ENCODE measurements around the gene PTGES3L. TPM values are rescaled to one million over a fixed set of nuclear protein-coding genes. Genes with fewer than 3 reads are reported as not detected.
"Not testable (repeated sequence)": the region's sequence is repeated elsewhere in the genome, so short reads cannot be mapped to it uniquely, and the experiment has no call there.

Gene PTGES3L
- total and polyA plus RNA-seq, 4 donors: 2.5 to 6.6 (median 4.4) TPM

DNA sequence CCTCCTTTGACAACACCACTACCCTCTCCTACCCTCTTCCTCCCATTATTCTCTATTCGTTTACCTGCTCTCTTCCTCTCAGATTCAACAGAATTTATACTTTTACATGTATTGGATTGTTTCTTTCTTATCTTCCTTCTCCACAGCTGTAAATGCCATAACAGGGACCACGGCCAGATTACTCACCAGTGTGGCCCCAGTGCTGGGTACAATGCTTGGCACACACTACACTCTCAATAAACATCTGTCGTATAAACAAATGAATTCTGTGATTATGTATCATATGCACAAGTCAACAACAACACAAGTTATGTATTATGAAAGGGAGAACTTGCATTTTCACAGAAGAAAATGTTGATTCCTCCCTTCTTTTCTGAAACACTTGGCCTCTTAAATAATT lies 35.7 kb downstream of the PTGES3L start:
- Histone ChIP-seq H3K4me1 (ENCODE audit: control insufficient read depth in 1 of 2, insufficient read depth in 2 of 2, low read length in 2 of 2) (peaks cover 3% of the 10 kb centered on the region in 2 donors), H3K27ac (ENCODE audit: low read depth in 1 of 2, low read length in 2 of 2) (peak overlapping the region in 1 of 2 donors; percentile 28), H3K9me3 (ENCODE audit: control insufficient read depth, low read length) (no peaks in the 10 kb centered on the region), H3K4me3 (ENCODE audit: low read length in 2 of 2) (no peak overlapping the region), H3K27me3 (ENCODE audit: control insufficient read depth in 1 of 2, insufficient read depth in 2 of 2, low read length in 1 of 2) (no peaks in the 10 kb centered on the region), H3K36me3 (ENCODE audit: control insufficient read depth in 1 of 2, insufficient read depth in 2 of 2, low read length in 1 of 2) (no peaks in the 10 kb centered on the region)
- DNase-seq (no peak), ATAC-seq (ENCODE audit: low FRiP score) (no peak)
- WGBS, 2 donors: 12 to 17% methylated on average over 3 of the region's 3 CpGs
- intact Hi-C loops (cut with DNase I): no loop called here

- H3K27me3 ChIP-seq (ENCODE audit: control insufficient read depth in 1 of 2, insufficient read depth in 2 of 2, low read length in 1 of 2): no peaks in the 10 kb centered on the region
- H3K27ac ChIP-seq (ENCODE audit: low read depth in 1 of 2, low read length in 2 of 2): no peak overlapping the region
- H3K4me3 ChIP-seq (ENCODE audit: low read length in 2 of 2): no peak overlapping the region
- ATAC-seq (ENCODE audit: low FRiP score): peak; percentile 66
- no peaks in the 10 kb centered on the region for H3K9me3 ChIP-seq (ENCODE audit: control insufficient read depth, low read length)
- peak in 1 of 2 donors; percentile 52 for DNase-seq
- WGBS, 2 donors: 29 to 30% methylated on average over 9 of the region's 9 CpGs
- intact Hi-C loops (cut with DNase I): loop anchor here (2.0 to 10.0 kb wide), 2 partner anchors 95 to 213 kb away; no protein-coding TSS in a partner anchor
- H3K4me1 ChIP-seq (ENCODE audit: control insufficient read depth in 1 of 2, insufficient read depth in 2 of 2, low read length in 2 of 2): no peaks in the 10 kb centered on the region
- H3K36me3 ChIP-seq (ENCODE audit: control insufficient read depth in 1 of 2, insufficient read depth in 2 of 2, low read length in 1 of 2): no peaks in the 10 kb centered on the region
Measured at GRCh38 chr17:42937712-42938596, 41.9 kb downstream of the PTGES3L start.

- Histone ChIP-seq H3K36me3 (ENCODE audit: control insufficient read depth in 1 of 2, insufficient read depth in 2 of 2, low read length in 1 of 2) (no peaks in the 10 kb centered on the region), H3K4me3 (ENCODE audit: low read length in 2 of 2) (no peak overlapping the region), H3K27ac (ENCODE audit: low read depth in 1 of 2, low read length in 2 of 2) (no peak overlapping the region), H3K4me1 (ENCODE audit: control insufficient read depth in 1 of 2, insufficient read depth in 2 of 2, low read length in 2 of 2) (no peaks in the 10 kb centered on the region), H3K9me3 (ENCODE audit: control insufficient read depth, low read length) (no peaks in the 10 kb centered on the region), H3K27me3 (ENCODE audit: control insufficient read depth in 1 of 2, insufficient read depth in 2 of 2, low read length in 1 of 2) (no peaks in the 10 kb centered on the region)
- WGBS, 2 donors: 71 to 83% methylated on average over 1 of the region's 1 CpG
- intact Hi-C loops (cut with DNase I): loop anchor here in 1 of 2 donors (2.0 kb wide), 1 partner anchor 87 kb away; no protein-coding TSS in a partner anchor
- no peak for DNase-seq
- no peak for ATAC-seq (ENCODE audit: low FRiP score)
Measured at GRCh38 chr17:42929497-42929844, 50.4 kb downstream of the PTGES3L start.

DNA sequence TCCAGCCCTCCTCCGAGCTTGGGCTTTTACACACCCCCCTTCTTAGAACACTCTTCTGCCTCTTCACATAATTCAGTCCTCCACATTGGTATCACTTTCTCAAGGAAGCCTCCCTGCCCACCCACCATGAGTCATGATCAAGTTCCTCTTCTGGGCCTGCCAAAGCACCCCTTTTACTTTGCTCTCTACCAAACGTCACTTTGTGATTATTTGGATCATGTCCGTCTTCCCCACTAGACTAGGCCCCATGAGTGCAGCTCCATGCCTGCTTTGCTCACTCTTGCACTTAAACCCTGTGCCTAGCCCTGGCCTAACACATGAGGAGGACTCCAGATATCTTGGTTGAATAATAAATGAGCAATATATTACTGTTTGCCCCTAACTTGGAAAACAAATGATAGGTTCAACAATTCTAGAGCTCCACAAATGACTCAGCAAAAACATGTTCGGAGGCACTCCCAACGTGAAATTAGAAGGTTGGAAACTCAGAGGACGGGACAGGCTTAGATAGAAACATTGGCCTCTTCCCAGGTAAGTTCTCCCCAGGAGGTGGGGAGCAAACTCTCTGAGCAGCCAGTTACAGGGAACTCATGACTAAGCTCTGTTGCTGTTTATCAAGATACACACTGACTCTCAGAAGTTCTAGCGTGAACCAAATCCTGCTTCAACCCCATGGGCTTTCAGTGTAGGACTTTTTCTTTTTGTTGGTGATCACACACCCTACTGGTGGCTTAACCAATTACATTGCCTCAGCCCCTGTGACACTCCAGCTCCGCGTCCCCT lies 51.0 kb downstream of the PTGES3L start:
- Histone ChIP-seq H3K9me3 (ENCODE audit: control insufficient read depth, low read length) (no peaks in the 10 kb centered on the region), H3K4me1 (ENCODE audit: control insufficient read depth in 1 of 2, insufficient read depth in 2 of 2, low read length in 2 of 2) (no peaks in the 10 kb centered on the region), H3K27me3 (ENCODE audit: control insufficient read depth in 1 of 2, insufficient read depth in 2 of 2, low read length in 1 of 2) (no peaks in the 10 kb centered on the region), H3K27ac (ENCODE audit: low read depth in 1 of 2, low read length in 2 of 2) (peak overlapping the region; percentile 0 to 58), H3K4me3 (ENCODE audit: low read length in 2 of 2) (no peak overlapping the region), H3K36me3 (ENCODE audit: control insufficient read depth in 1 of 2, insufficient read depth in 2 of 2, low read length in 1 of 2) (no peaks in the 10 kb centered on the region)
- ATAC-seq (ENCODE audit: low FRiP score) (peak; percentile 92), DNase-seq (peak in 1 of 2 donors; percentile 59)
- intact Hi-C loops (cut with DNase I): loop anchor here in 1 of 2 donors (2.0 kb wide), 1 partner anchor 86 kb away; no protein-coding TSS in a partner anchor
- 18 to 23% methylated on average over 9 of the region's 9 CpGs for WGBS, 2 donors

DNA sequence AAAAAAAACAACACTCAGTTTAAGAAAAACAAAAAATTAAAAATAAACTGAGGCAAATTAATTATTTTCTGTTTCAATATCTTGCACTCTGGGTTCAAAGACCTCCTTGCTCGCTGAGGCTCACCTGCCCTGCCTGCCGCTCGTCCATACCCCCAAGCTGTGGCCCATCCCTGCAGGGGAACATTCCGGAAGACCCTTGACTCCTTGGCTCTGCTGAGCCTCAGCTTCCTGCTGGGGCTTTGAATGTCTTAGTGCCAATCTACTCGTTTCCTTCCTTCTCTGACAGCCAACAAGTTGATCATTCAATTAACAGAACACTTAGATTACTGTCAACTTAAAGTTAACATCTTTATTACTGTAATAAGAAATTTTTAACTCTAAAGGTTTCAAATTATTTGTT lies 55.0 kb downstream of the PTGES3L start:
- 81 to 88% methylated on average over 5 of the region's 5 CpGs for WGBS, 2 donors
- Histone ChIP-seq H3K4me1 (ENCODE audit: control insufficient read depth in 1 of 2, insufficient read depth in 2 of 2, low read length in 2 of 2) (peaks cover 2 to 3% of the 10 kb centered on the region in 2 donors), H3K27ac (ENCODE audit: low read depth in 1 of 2, low read length in 2 of 2) (no peak overlapping the region), H3K36me3 (ENCODE audit: control insufficient read depth in 1 of 2, insufficient read depth in 2 of 2, low read length in 1 of 2) (no peaks in the 10 kb centered on the region), H3K9me3 (ENCODE audit: control insufficient read depth, low read length) (no peaks in the 10 kb centered on the region), H3K27me3 (ENCODE audit: control insufficient read depth in 1 of 2, insufficient read depth in 2 of 2, low read length in 1 of 2) (no peaks in the 10 kb centered on the region), H3K4me3 (ENCODE audit: low read length in 2 of 2) (no peak overlapping the region)
- DNase-seq (no peak), ATAC-seq (ENCODE audit: low FRiP score) (no peak)
- intact Hi-C loops (cut with DNase I): no loop called here

GRCh38 chr17:42923472-42923871 lies 56.4 kb downstream of the PTGES3L start:
- H3K4me1 ChIP-seq (ENCODE audit: control insufficient read depth in 1 of 2, insufficient read depth in 2 of 2, low read length in 2 of 2); intact Hi-C loops (cut with DNase I); H3K36me3 ChIP-seq (ENCODE audit: control insufficient read depth in 1 of 2, insufficient read depth in 2 of 2, low read length in 1 of 2); H3K9me3 ChIP-seq (ENCODE audit: control insufficient read depth, low read length); DNase-seq; H3K27me3 ChIP-seq (ENCODE audit: control insufficient read depth in 1 of 2, insufficient read depth in 2 of 2, low read length in 1 of 2); H3K4me3 ChIP-seq (ENCODE audit: low read length in 2 of 2); H3K27ac ChIP-seq (ENCODE audit: low read depth in 1 of 2, low read length in 2 of 2); ATAC-seq (ENCODE audit: low FRiP score): not testable (repeated sequence)
- 88 to 90% methylated on average over 7 of the region's 7 CpGs for WGBS, 2 donors

- Histone ChIP-seq H3K4me1 (ENCODE audit: control insufficient read depth in 1 of 2, insufficient read depth in 2 of 2, low read length in 2 of 2) (peaks cover 3% of the 10 kb centered on the region in 2 donors), H3K27me3 (ENCODE audit: control insufficient read depth in 1 of 2, insufficient read depth in 2 of 2, low read length in 1 of 2) (no peaks in the 10 kb centered on the region), H3K9me3 (ENCODE audit: control insufficient read depth, low read length) (no peaks in the 10 kb centered on the region), H3K36me3 (ENCODE audit: control insufficient read depth in 1 of 2, insufficient read depth in 2 of 2, low read length in 1 of 2) (no peaks in the 10 kb centered on the region), H3K27ac (ENCODE audit: low read depth in 1 of 2, low read length in 2 of 2) (no peak overlapping the region), H3K4me3 (ENCODE audit: low read length in 2 of 2) (no peak overlapping the region)
- intact Hi-C loops (cut with DNase I): no loop called here
- 10 to 11% methylated on average over 7 of the region's 7 CpGs for WGBS, 2 donors
- DNase-seq: no peak
- ATAC-seq (ENCODE audit: low FRiP score): no peak
Measured at GRCh38 chr17:42922294-42922693, 57.6 kb downstream of the PTGES3L start.

GRCh38 chr17:42920922-42921321 lies 59.0 kb downstream of the PTGES3L start:
- Histone ChIP-seq H3K4me3 (ENCODE audit: low read length in 2 of 2) (no peak overlapping the region), H3K27ac (ENCODE audit: low read depth in 1 of 2, low read length in 2 of 2) (no peak overlapping the region), H3K4me1 (ENCODE audit: control insufficient read depth in 1 of 2, insufficient read depth in 2 of 2, low read length in 2 of 2) (peaks cover 3% of the 10 kb centered on the region in 2 donors), H3K36me3 (ENCODE audit: control insufficient read depth in 1 of 2, insufficient read depth in 2 of 2, low read length in 1 of 2) (no peaks in the 10 kb centered on the region), H3K9me3 (ENCODE audit: control insufficient read depth, low read length) (no peaks in the 10 kb centered on the region), H3K27me3 (ENCODE audit: control insufficient read depth in 1 of 2, insufficient read depth in 2 of 2, low read length in 1 of 2) (no peaks in the 10 kb centered on the region)
- ATAC-seq (ENCODE audit: low FRiP score): no peak
- intact Hi-C loops (cut with DNase I): no loop called here
- 44 to 48% methylated on average over 3 of the region's 3 CpGs for WGBS, 2 donors
- no peak for DNase-seq
